ENCODE results near the gene CASKIN2.

CASKIN2 gene

GRCh38 chr17:75524269-75524969, 9.1 kb upstream of the CASKIN2 start:
- Histone ChIP-seq H4K91ac (ENCODE audit: low read depth, low read length) (no peak overlapping the region), H4K8ac (ENCODE audit: low read depth, low read length) (no peak overlapping the region), H3K9me3 (ENCODE audit: insufficient read depth, low read depth, low read length) (no peaks in the 10 kb centered on the region), H2AFZ (ENCODE audit: insufficient read depth, low read length, poor library complexity) (no peak overlapping the region), H3K14ac (ENCODE audit: low read length) (no peak overlapping the region), H3K79me1 (ENCODE audit: low read length) (peaks cover 3% of the 10 kb centered on the region), H3K79me2 (ENCODE audit: control insufficient read depth, insufficient read depth, low read length, poor library complexity) (no peaks in the 10 kb centered on the region), H2BK120ac (ENCODE audit: insufficient read depth, low read length, poor library complexity) (no peak overlapping the region), H2AK5ac (ENCODE audit: low read length) (no peak overlapping the region), H4K12ac (ENCODE audit: low read depth, low read length) (no peak overlapping the region), H3K4me2 (ENCODE audit: low read length) (peak overlapping the region; percentile 85), H3K9ac (ENCODE audit: low read length) (no peak overlapping the region), H3K18ac (ENCODE audit: low read length) (no peak overlapping the region), H2BK5ac (ENCODE audit: low read depth, low read length, poor library complexity) (no peak overlapping the region), H3K4me1 (ENCODE audit: control insufficient read depth in 1 of 2, insufficient read depth in 2 of 2, low read length in 2 of 2) (peaks cover 5 to 10% of the 10 kb centered on the region in 2 experiments), H3K27ac (ENCODE audit: low read depth, low read length) (no peak overlapping the region), H2BK12ac (ENCODE audit: low read length) (no peak overlapping the region), H3K27me3 (ENCODE audit: insufficient read depth, low read length) (no peaks in the 10 kb centered on the region), H3K4ac (ENCODE audit: low read depth, low read length) (no peak overlapping the region), H3K4me3 (ENCODE audit: low read depth, low read length) (peak overlapping the region; percentile 80), H3K36me3 (ENCODE audit: control insufficient read depth in 1 of 2, insufficient read depth in 2 of 2, low read length in 2 of 2) (peaks cover 7 to 22% of the 10 kb centered on the region in 2 experiments), H3K23ac (ENCODE audit: low read length) (no peak overlapping the region)
- no peak for DNase-seq
- WGBS (ENCODE audit: extremely low coverage, insufficient coverage, insufficient read length): no CpG with 5 or more reads among the region's 24 CpGs

- Histone ChIP-seq H3K4me2 (ENCODE audit: low read length) (no peak overlapping the region), H3K9ac (ENCODE audit: low read length) (no peak overlapping the region), H3K4me3 (ENCODE audit: low read depth, low read length) (no peak overlapping the region), H3K79me1 (ENCODE audit: low read length) (peaks cover 3% of the 10 kb centered on the region), H3K27me3 (ENCODE audit: insufficient read depth, low read length) (no peaks in the 10 kb centered on the region), H3K18ac (ENCODE audit: low read length) (no peak overlapping the region), H3K14ac (ENCODE audit: low read length) (no peak overlapping the region), H3K4me1 (ENCODE audit: control insufficient read depth in 1 of 2, insufficient read depth in 2 of 2, low read length in 2 of 2) (peaks cover 5 to 10% of the 10 kb centered on the region in 2 experiments), H3K27ac (ENCODE audit: low read depth, low read length) (no peak overlapping the region), H4K8ac (ENCODE audit: low read depth, low read length) (no peak overlapping the region), H3K23ac (ENCODE audit: low read length) (no peak overlapping the region), H2BK120ac (ENCODE audit: insufficient read depth, low read length, poor library complexity) (no peak overlapping the region), H2BK12ac (ENCODE audit: low read length) (no peak overlapping the region), H3K36me3 (ENCODE audit: control insufficient read depth in 1 of 2, insufficient read depth in 2 of 2, low read length in 2 of 2) (peaks cover 9 to 25% of the 10 kb centered on the region in 2 experiments), H4K12ac (ENCODE audit: low read depth, low read length) (no peak overlapping the region), H3K9me3 (ENCODE audit: insufficient read depth, low read depth, low read length) (no peaks in the 10 kb centered on the region), H3K79me2 (ENCODE audit: control insufficient read depth, insufficient read depth, low read length, poor library complexity) (no peaks in the 10 kb centered on the region), H4K91ac (ENCODE audit: low read depth, low read length) (no peak overlapping the region), H2AFZ (ENCODE audit: insufficient read depth, low read length, poor library complexity) (no peak overlapping the region), H2BK5ac (ENCODE audit: low read depth, low read length, poor library complexity) (no peak overlapping the region), H2AK5ac (ENCODE audit: low read length) (no peak overlapping the region), H3K4ac (ENCODE audit: low read depth, low read length) (no peak overlapping the region)
- WGBS (ENCODE audit: extremely low coverage, insufficient coverage, insufficient read length): no CpG with 5 or more reads among the region's 7 CpGs
- DNase-seq: no peak
Measured at GRCh38 chr17:75523647-75524046, 8.3 kb upstream of the CASKIN2 start.

- Histone ChIP-seq H3K9me3 (ENCODE audit: insufficient read depth, low read depth, low read length) (no peaks in the 10 kb centered on the region), H3K9ac (ENCODE audit: low read length) (no peak overlapping the region), H3K79me2 (ENCODE audit: control insufficient read depth, insufficient read depth, low read length, poor library complexity) (no peaks in the 10 kb centered on the region), H2BK120ac (ENCODE audit: insufficient read depth, low read length, poor library complexity) (no peak overlapping the region), H3K4ac (ENCODE audit: low read depth, low read length) (no peak overlapping the region), H3K18ac (ENCODE audit: low read length) (no peak overlapping the region), H3K23ac (ENCODE audit: low read length) (no peak overlapping the region), H2AK5ac (ENCODE audit: low read length) (no peak overlapping the region), H3K4me3 (ENCODE audit: low read depth, low read length) (no peak overlapping the region), H3K4me1 (ENCODE audit: control insufficient read depth in 1 of 2, insufficient read depth in 2 of 2, low read length in 2 of 2) (peaks cover 10 to 16% of the 10 kb centered on the region in 2 experiments), H2BK5ac (ENCODE audit: low read depth, low read length, poor library complexity) (no peak overlapping the region), H4K91ac (ENCODE audit: low read depth, low read length) (no peak overlapping the region), H4K12ac (ENCODE audit: low read depth, low read length) (no peak overlapping the region), H2BK12ac (ENCODE audit: low read length) (no peak overlapping the region), H3K4me2 (ENCODE audit: low read length) (no peak overlapping the region), H3K79me1 (ENCODE audit: low read length) (peaks cover 3% of the 10 kb centered on the region), H3K14ac (ENCODE audit: low read length) (no peak overlapping the region), H3K27me3 (ENCODE audit: insufficient read depth, low read length) (no peaks in the 10 kb centered on the region), H4K8ac (ENCODE audit: low read depth, low read length) (no peak overlapping the region), H3K27ac (ENCODE audit: low read depth, low read length) (no peak overlapping the region), H2AFZ (ENCODE audit: insufficient read depth, low read length, poor library complexity) (no peak overlapping the region), H3K36me3 (ENCODE audit: control insufficient read depth in 1 of 2, insufficient read depth in 2 of 2, low read length in 2 of 2) (peaks cover 9 to 25% of the 10 kb centered on the region in 2 experiments)
- WGBS (ENCODE audit: extremely low coverage, insufficient coverage, insufficient read length): no CpG with 5 or more reads among the region's 33 CpGs
- no peak for DNase-seq
Measured at GRCh38 chr17:75521951-75522727, 6.8 kb upstream of the CASKIN2 start.

GRCh38 chr17:75521290-75521689, 6.0 kb upstream of the CASKIN2 start:
- Histone ChIP-seq H3K4me2 (ENCODE audit: low read length) (no peak overlapping the region), H3K4ac (ENCODE audit: low read depth, low read length) (no peak overlapping the region), H3K4me3 (ENCODE audit: low read depth, low read length) (no peak overlapping the region), H3K9me3 (ENCODE audit: insufficient read depth, low read depth, low read length) (no peaks in the 10 kb centered on the region), H3K27ac (ENCODE audit: low read depth, low read length) (no peak overlapping the region), H2AK5ac (ENCODE audit: low read length) (no peak overlapping the region), H2AFZ (ENCODE audit: insufficient read depth, low read length, poor library complexity) (no peak overlapping the region), H3K36me3 (ENCODE audit: control insufficient read depth in 1 of 2, insufficient read depth in 2 of 2, low read length in 2 of 2) (peaks cover 9 to 25% of the 10 kb centered on the region in 2 experiments), H3K4me1 (ENCODE audit: control insufficient read depth in 1 of 2, insufficient read depth in 2 of 2, low read length in 2 of 2) (peaks cover 5 to 15% of the 10 kb centered on the region in 2 experiments), H4K12ac (ENCODE audit: low read depth, low read length) (no peak overlapping the region), H3K18ac (ENCODE audit: low read length) (no peak overlapping the region), H3K27me3 (ENCODE audit: insufficient read depth, low read length) (no peaks in the 10 kb centered on the region), H3K23ac (ENCODE audit: low read length) (no peak overlapping the region), H3K9ac (ENCODE audit: low read length) (no peak overlapping the region), H3K79me2 (ENCODE audit: control insufficient read depth, insufficient read depth, low read length, poor library complexity) (peaks cover 2% of the 10 kb centered on the region), H4K91ac (ENCODE audit: low read depth, low read length) (no peak overlapping the region), H3K14ac (ENCODE audit: low read length) (no peak overlapping the region), H3K79me1 (ENCODE audit: low read length) (peaks cover 8% of the 10 kb centered on the region), H2BK120ac (ENCODE audit: insufficient read depth, low read length, poor library complexity) (no peak overlapping the region), H4K8ac (ENCODE audit: low read depth, low read length) (no peak overlapping the region), H2BK5ac (ENCODE audit: low read depth, low read length, poor library complexity) (no peak overlapping the region), H2BK12ac (ENCODE audit: low read length) (no peak overlapping the region)
- WGBS (ENCODE audit: extremely low coverage, insufficient coverage, insufficient read length): no CpG with 5 or more reads among the region's 8 CpGs
- DNase-seq: no peak
